ENCODE measurements around the gene PTGDS. TPM values are rescaled to one million over a fixed set of nuclear protein-coding genes. Genes with fewer than 3 reads are reported as not detected.

Gene PTGDS
- total RNA-seq (2022) (not detected in 2 replicates), Bru-seq, nascent RNA (not detected), BruChase-seq, experiment 1, labeled RNA remaining after a 2-hour chase (not detected), BruChase-seq, experiment 2, labeled RNA remaining after a 6-hour chase (not detected)
- long read RNA-seq = 0 reads

GRCh38 chr9:136977223-136977622 is at the start of gene PTGDS:
Gene PTGDS (plus strand): TSS chr9:136977504. CDS start chr9:136977579, 75 bp downstream.
- no TSS peak for BruUV-seq (replicated peaks)
- no peak within 1 kb of the TSS for H3K27ac Mint-ChIP-seq (ENCODE audit: unreplicated experiment)
- Histone ChIP-seq H3K4me1 (no peaks in the 10 kb centered on the region), H3K36me3 (ENCODE audit: control insufficient read depth, insufficient read depth, low read length) (no peaks in the 10 kb centered on the region), H3K9me3 (no peaks in the 10 kb centered on the region), H3K27me3 (replicated peaks; ENCODE audit: control insufficient read depth, insufficient read depth, low read length) (no peaks in the 10 kb centered on the region), H3K4me3 (ENCODE audit: low read depth, low read length) (no peak within 1 kb of the TSS)
- H3K4me1 Mint-ChIP-seq (ENCODE audit: low read depth, unreplicated experiment) = no peaks in the 10 kb centered on the region
- no peak within 1 kb of the TSS for H3K4me3 Mint-ChIP-seq (ENCODE audit: unreplicated experiment)
- no peak for TF ChIP-seq CTCF (IDR thresholded peaks at IDR 0.05; ENCODE audit: insufficient read depth in 1 of 2, low read depth in 1 of 2, low read length in 1 of 2, severe bottlenecking in 1 of 2, unreplicated experiment in 1 of 2)
- H3K27me3 Mint-ChIP-seq (ENCODE audit: insufficient read depth, unreplicated experiment) = no peaks in the 10 kb centered on the region
- intact Hi-C loops (cut with micrococcal nuclease; ENCODE audit: unreplicated experiment) = no loop called here
- no peaks in the 10 kb centered on the region for H3K36me3 Mint-ChIP-seq (ENCODE audit: insufficient read depth, unreplicated experiment)
- no peaks in the 10 kb centered on the region for H3K9me3 Mint-ChIP-seq (ENCODE audit: unreplicated experiment)
- ChIA-PET POLR2A (no interaction called here), CTCF (interaction anchor here (1.0 kb wide), 1 partner anchor 58 kb away, joined by 3 read pairs; no protein-coding TSS in a partner anchor)
- no peak for DNase-seq

- H3K4me1 ChIP-seq = no peaks in the 10 kb centered on the region
- intact Hi-C loops (cut with micrococcal nuclease; ENCODE audit: unreplicated experiment) = no loop called here
- peaks cover 11% of the 10 kb centered on the region for H3K9me3 ChIP-seq
- DNase-seq = no peak
- ChIA-PET CTCF (no interaction called here), POLR2A (no interaction called here)
- peaks cover 5% of the 10 kb centered on the region for H3K4me1 Mint-ChIP-seq (ENCODE audit: low read depth, unreplicated experiment)
- H3K9me3 Mint-ChIP-seq (ENCODE audit: unreplicated experiment) = no peaks in the 10 kb centered on the region
- no peaks in the 10 kb centered on the region for H3K27me3 ChIP-seq (replicated peaks; ENCODE audit: control insufficient read depth, insufficient read depth, low read length)
- no peak overlapping the region for H3K4me3 Mint-ChIP-seq (ENCODE audit: unreplicated experiment)
- peaks cover 4% of the 10 kb centered on the region; the same call in 1 of the 2 replicates for H3K36me3 ChIP-seq (ENCODE audit: control insufficient read depth, insufficient read depth, low read length)
- H3K27ac Mint-ChIP-seq (ENCODE audit: unreplicated experiment) = no peak overlapping the region
- no peaks in the 10 kb centered on the region for H3K27me3 Mint-ChIP-seq (ENCODE audit: insufficient read depth, unreplicated experiment)
- BruUV-seq (replicated peaks) = no TSS peak
- H3K4me3 ChIP-seq (ENCODE audit: low read depth, low read length) = no peak overlapping the region
- H3K36me3 Mint-ChIP-seq (ENCODE audit: insufficient read depth, unreplicated experiment) = peaks cover 86% of the 10 kb centered on the region
- no peak for TF ChIP-seq CTCF (IDR thresholded peaks at IDR 0.05; ENCODE audit: insufficient read depth in 1 of 2, low read depth in 1 of 2, low read length in 1 of 2, severe bottlenecking in 1 of 2, unreplicated experiment in 1 of 2)
Observed at GRCh38 chr9:136928591-136928990, 48.7 kb upstream of the PTGDS start.

DNA sequence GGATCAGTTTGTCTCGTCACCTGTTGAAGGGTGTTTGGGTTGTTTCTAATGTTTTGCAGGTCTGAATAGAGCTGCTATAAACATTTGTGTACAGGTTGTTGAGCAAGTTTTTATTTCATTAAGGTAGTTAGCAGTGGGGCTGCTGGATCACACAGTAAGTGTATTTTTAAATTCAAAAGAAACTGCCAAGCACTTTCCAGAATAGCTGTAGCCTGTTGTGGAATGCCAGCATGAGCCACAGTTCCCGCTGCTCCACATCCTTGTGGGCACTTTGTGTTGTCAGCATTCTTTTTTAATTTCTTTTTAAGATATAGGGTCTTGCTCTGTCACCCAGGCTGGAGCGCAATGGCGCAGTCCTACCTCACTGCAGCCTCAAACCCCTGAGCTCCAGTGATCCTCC is 47.3 kb upstream of the PTGDS start:
- Mint-ChIP-seq H3K9me3 (ENCODE audit: unreplicated experiment) (no peaks in the 10 kb centered on the region), H3K4me3 (ENCODE audit: unreplicated experiment) (no peak overlapping the region), H3K36me3 (ENCODE audit: insufficient read depth, unreplicated experiment) (peaks cover 71% of the 10 kb centered on the region), H3K27me3 (ENCODE audit: insufficient read depth, unreplicated experiment) (no peaks in the 10 kb centered on the region), H3K27ac (ENCODE audit: unreplicated experiment) (no peak overlapping the region), H3K4me1 (ENCODE audit: low read depth, unreplicated experiment) (peaks cover 5% of the 10 kb centered on the region)
- ChIA-PET CTCF (no interaction called here), POLR2A (no interaction called here)
- peaks cover 11% of the 10 kb centered on the region for H3K9me3 ChIP-seq
- H3K4me3 ChIP-seq (ENCODE audit: low read depth, low read length) = no peak overlapping the region
- no peak for DNase-seq
- no TSS peak for BruUV-seq (replicated peaks)
- H3K36me3 ChIP-seq (ENCODE audit: control insufficient read depth, insufficient read depth, low read length) = peaks cover 4% of the 10 kb centered on the region; the same call in 1 of the 2 replicates
- no peak for TF ChIP-seq CTCF (IDR thresholded peaks at IDR 0.05; ENCODE audit: insufficient read depth in 1 of 2, low read depth in 1 of 2, low read length in 1 of 2, severe bottlenecking in 1 of 2, unreplicated experiment in 1 of 2)
- H3K4me1 ChIP-seq = no peaks in the 10 kb centered on the region
- intact Hi-C loops (cut with micrococcal nuclease; ENCODE audit: unreplicated experiment) = no loop called here
- H3K27me3 ChIP-seq (replicated peaks; ENCODE audit: control insufficient read depth, insufficient read depth, low read length) = no peaks in the 10 kb centered on the region

Data from Caco-2 (cell line).